ENCODE results near the gene NDUFA8.

DNA sequence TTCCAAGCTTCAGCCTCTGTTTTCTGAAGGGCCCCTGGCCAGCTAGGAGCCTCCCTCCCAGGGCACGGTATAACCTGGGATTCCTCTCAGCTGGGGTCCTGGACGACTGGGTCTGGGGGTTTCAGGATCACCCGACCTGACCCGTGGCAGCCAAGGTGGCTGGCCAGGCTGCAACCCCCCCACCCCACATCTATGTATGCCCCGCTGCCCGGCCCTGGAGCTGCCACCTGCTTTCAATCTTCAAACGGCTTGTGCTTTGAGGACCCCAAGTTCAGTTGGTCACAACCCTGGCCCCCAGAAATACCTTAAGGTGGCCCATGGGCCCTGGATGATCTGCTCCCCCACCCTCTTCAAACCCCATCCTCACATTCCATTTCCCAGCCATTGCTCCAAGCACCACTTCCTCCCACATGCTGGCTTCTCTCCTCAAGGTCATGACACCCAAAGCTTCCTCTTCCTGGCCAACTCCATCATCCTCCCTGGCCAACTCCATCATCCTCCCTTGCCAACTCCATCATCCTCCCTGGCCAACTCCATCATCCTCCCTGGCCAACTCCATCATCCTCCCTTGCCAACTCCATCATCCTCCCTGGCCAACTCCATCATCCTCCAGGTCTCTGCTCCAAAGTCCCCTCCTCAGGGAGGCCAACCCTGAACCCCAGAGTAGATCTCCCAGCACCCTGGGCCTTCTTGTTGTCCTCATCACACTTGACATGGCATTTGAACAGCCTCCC is 49.3 kb downstream of the NDUFA8 start:
- TF ChIP-seq CTCF (conservative IDR thresholded peaks at IDR 0.05; ENCODE audit: low read depth, low read length) (no peak), EZH2 (IDR thresholded peaks at IDR 0.05; ENCODE audit: borderline replicate concordance, low read depth, low read length, poor library complexity, severe bottlenecking) (no peak)
